SHP77 treated with DMSO at 0.1 percent for 48 hours (cell line): ENCODE data around the gene C19orf53.

ENCODE experiments used
- DNase-seq: peaks from one replicate; lab custom pipeline; 2025; lab: John Stamatoyannopoulos, UW

C19orf53 gene

GRCh38 chr19:13796301-13797057 lies 22.2 kb downstream of the C19orf53 start:
- DNase-seq = no peak

- DNase-seq = no peak
Observed at GRCh38 chr19:13797058-13797440, 22.8 kb downstream of the C19orf53 start.

- DNase-seq = no peak
Observed at GRCh38 chr19:13797870-13798269, 23.6 kb downstream of the C19orf53 start.

GRCh38 chr19:13799669-13800068 lies 25.4 kb downstream of the C19orf53 start:
- no peak for DNase-seq

- no peak for DNase-seq
Observed at GRCh38 chr19:13803038-13803437, 28.8 kb downstream of the C19orf53 start.

- DNase-seq = no peak
Observed at GRCh38 chr19:13804830-13805683, 30.8 kb downstream of the C19orf53 start.

- no peak for DNase-seq
Observed at GRCh38 chr19:13806728-13807127, 32.5 kb downstream of the C19orf53 start.

- no peak for DNase-seq
Observed at GRCh38 chr19:13807421-13808021, 33.3 kb downstream of the C19orf53 start.

GRCh38 chr19:13808856-13809255 lies 34.6 kb downstream of the C19orf53 start:
- DNase-seq = no peak

GRCh38 chr19:13812544-13812943 lies 38.3 kb downstream of the C19orf53 start:
- no peak for DNase-seq

- DNase-seq = no peak
Observed at GRCh38 chr19:13813147-13813546, 38.9 kb downstream of the C19orf53 start.

GRCh38 chr19:13814550-13814949 lies 40.3 kb downstream of the C19orf53 start:
- DNase-seq = no peak

GRCh38 chr19:13817018-13817614 lies 42.9 kb downstream of the C19orf53 start:
- no peak for DNase-seq

- no peak for DNase-seq
Observed at GRCh38 chr19:13817615-13818371, 43.5 kb downstream of the C19orf53 start.

- no peak for DNase-seq
Observed at GRCh38 chr19:13819238-13819637, 45.0 kb downstream of the C19orf53 start.

- no peak for DNase-seq
Observed at GRCh38 chr19:13821292-13821691, 47.0 kb downstream of the C19orf53 start.

- no peak for DNase-seq
Observed at GRCh38 chr19:13823256-13823655, 49.0 kb downstream of the C19orf53 start.

GRCh38 chr19:13823901-13824300 lies 49.6 kb downstream of the C19orf53 start:
- no peak for DNase-seq

- DNase-seq = no peak
Observed at GRCh38 chr19:13824703-13825102, 50.4 kb downstream of the C19orf53 start.

- DNase-seq = no peak
Observed at GRCh38 chr19:13825489-13826441, 51.5 kb downstream of the C19orf53 start.
